Liver (tissue), 9 donors: ENCODE results near the gene GRID1. TPM values are rescaled to one million over a fixed set of nuclear protein-coding genes. Genes with fewer than 3 reads are reported as not detected.

Experiments used
- DNase-seq: peaks from one replicate; pipeline ENCODE4 v3.0.0-alpha.2; 2017; ENCODE audit warnings: low spot score
- H3K27ac ChIP-seq, 2 donors: one replicate each; pipeline ENCODE4 v1.7.0; 2013; ENCODE audit warnings: inconsistent platforms in 2 of 2, low read length in 2 of 2, control low read depth in 1 of 2, low read depth in 1 of 2, mild to moderate bottlenecking in 1 of 2
- H3K27me3 ChIP-seq, 4 donors: one replicate each; pipeline versions ENCODE4 v1.6.1 to v1.7.0; 2013; ENCODE audit warnings: low read length in 3 of 4, inconsistent platforms in 1 of 4, mild to moderate bottlenecking in 1 of 4, moderate library complexity in 1 of 4; ENCODE audit not compliant: control insufficient read depth in 4 of 4, insufficient read depth in 4 of 4
- H3K36me3 ChIP-seq, 4 donors: one replicate each; pipeline versions ENCODE4 v1.6.1 to v1.7.0; 2013; ENCODE audit warnings: low read length in 3 of 4, mild to moderate bottlenecking in 3 of 4, low read depth in 1 of 4, moderate library complexity in 1 of 4; ENCODE audit not compliant: control insufficient read depth in 4 of 4, insufficient read depth in 3 of 4
- H3K4me1 ChIP-seq, 4 donors: one replicate each; pipeline versions ENCODE4 v1.6.1 to v1.7.0; 2013; ENCODE audit warnings: low read length in 3 of 4, mild to moderate bottlenecking in 3 of 4, moderate library complexity in 1 of 4; ENCODE audit not compliant: control insufficient read depth in 4 of 4, insufficient read depth in 4 of 4
- H3K4me3 ChIP-seq, 3 donors: one replicate each; pipeline versions ENCODE4 v1.6.1 to v1.7.0; 2013; ENCODE audit warnings: low read length in 3 of 3, control low read depth in 1 of 3, low read depth in 1 of 3, mild to moderate bottlenecking in 1 of 3
- H3K9ac ChIP-seq, 2 donors: one replicate each; pipeline ENCODE4 v1.7.0; 2013; ENCODE audit warnings: low read length in 2 of 2, mild to moderate bottlenecking in 2 of 2, moderate library complexity in 2 of 2, control low read depth in 1 of 2, low read depth in 1 of 2
- H3K9me3 ChIP-seq, 4 donors: one replicate each; pipeline versions ENCODE4 v1.6.1 to v1.7.0; 2013; ENCODE audit warnings: low read length in 3 of 4; ENCODE audit not compliant: control insufficient read depth in 4 of 4
- ATF3 ChIP-seq: IDR thresholded peaks from 2 replicates; pipeline ENCODE4 v1.6.1; 2016; ENCODE audit warnings: antibody characterized with exemption
- CTCF ChIP-seq: fragments of 150-350 bp; IDR thresholded peaks from 2 replicates; pipeline ENCODE4 v1.5.1; 2017; ENCODE audit warnings: improper control_type of control experiment, low read depth, low read length; ENCODE audit not compliant: missing input control
- EGR1 ChIP-seq, 2 donors: IDR thresholded peaks; 2 replicates each; pipeline ENCODE4 v1.6.1; 2016 to 2018; ENCODE audit warnings: antibody characterized with exemption in 2 of 2, low read depth in 2 of 2
- FOXA1 ChIP-seq: IDR thresholded peaks from 2 replicates; pipeline ENCODE4 v1.6.1; 2016; ENCODE audit warnings: antibody characterized with exemption
- FOXA2 ChIP-seq: IDR thresholded peaks from 2 replicates; pipeline ENCODE4 v1.6.1; 2016; ENCODE audit warnings: antibody characterized with exemption
- GABPA ChIP-seq, 2 donors: IDR thresholded peaks in 1 of 2; conservative IDR thresholded peaks in 1 of 2; 2 replicates each; pipeline ENCODE4 v1.6.1; 2016; ENCODE audit warnings: antibody characterized with exemption in 2 of 2, mild to moderate bottlenecking in 1 of 2, moderate library complexity in 1 of 2
- HNF4A ChIP-seq, 2 donors: conservative IDR thresholded peaks; 2 replicates each; pipeline ENCODE4 v1.6.1; 2016; ENCODE audit warnings: antibody characterized with exemption in 2 of 2, mild to moderate bottlenecking in 2 of 2
- NR2F2 ChIP-seq: IDR thresholded peaks from 2 replicates; pipeline ENCODE4 v1.6.1; 2016; ENCODE audit warnings: antibody characterized with exemption
- RAD21 ChIP-seq, 2 donors: IDR thresholded peaks; 2 replicates each; pipeline ENCODE4 v1.6.1; 2016; ENCODE audit warnings: antibody characterized with exemption in 2 of 2, mild to moderate bottlenecking in 2 of 2
- YY1 ChIP-seq: IDR thresholded peaks from 2 replicates; pipeline ENCODE4 v1.6.1; 2016; ENCODE audit warnings: antibody characterized with exemption, mild to moderate bottlenecking
- ZBTB33 ChIP-seq: IDR thresholded peaks from 2 replicates; pipeline ENCODE4 v1.6.1; 2016; ENCODE audit warnings: antibody characterized with exemption
- WGBS: extraction: QIAGEN DNeasy Blood & Tissue Kit; methylation state at CpG from one replicate; pipeline ENCODE4 v1.1.7; 2013; 5-methylcytosine and 5-hydroxymethylcytosine counted together
- polyA plus RNA-seq, 2 donors: library from polyadenylated mRNA; stranded (reverse) in 1 of 2; unstranded in 1 of 2; fragments of 200-250 nt in 1 of 2; fragments of >200 nt in 1 of 2; fragmentation: Nextera tagmentation in 1 of 2; extraction: Ambion mirVana in 1 of 2; gene quantifications; one replicate each; pipeline versions ENCODE4 v1.2.1 to v1.2.3, GENCODE V29; 2013 to 2015
- total RNA-seq, 2 donors: library from RNA; depleted of rRNA; stranded (reverse); fragments of >200 nt; gene quantifications; one replicate each; pipeline ENCODE4 v1.2.3, GENCODE V29; 2014
- donor health status: healthy.
- donor health status: healthy.
- donor health status: healthy.
- donor health status: healthy.
- donor health status: healthy.

GRID1 gene
- total and polyA plus RNA-seq, 4 donors = 0.09 to 0.17 (median 0.14) TPM; not detected in 1

- DNase-seq = no peak
- Histone ChIP-seq H3K36me3 (no peaks in the 10 kb centered on the region), H3K4me1 (peaks cover 0 to 16% (median 11%) of the 10 kb centered on the region in 4 donors), H3K9me3 (no peaks in the 10 kb centered on the region), H3K9ac (no peak overlapping the region), H3K4me3 (no peak overlapping the region), H3K27ac (no peak overlapping the region), H3K27me3 (no peaks in the 10 kb centered on the region)
- WGBS = 91% methylated on average over 4 of the region's 4 CpGs
- TF ChIP-seq YY1 (no peak), GABPA (IDR thresholded peaks at IDR 0.05 in 1 of 2, conservative IDR thresholded peaks at IDR 0.05 in 1 of 2) (no peak), FOXA1 (no peak), ATF3 (no peak)
Observed at GRCh38 chr10:85788570-85788969, 578.0 kb downstream of the GRID1 start.

- H3K36me3 ChIP-seq = no peaks in the 10 kb centered on the region
- no peak for TF ChIP-seq HNF4A (conservative IDR thresholded peaks at IDR 0.05)
- no peak for TF ChIP-seq NR2F2
- no peak for TF ChIP-seq EGR1 (IDR thresholded peaks at IDR 0.05; ENCODE audit: low read depth in 2 of 2)
- TF ChIP-seq FOXA2 = no peak
- TF ChIP-seq ATF3 = no peak
- no peak for TF ChIP-seq GABPA (IDR thresholded peaks at IDR 0.05 in 1 of 2, conservative IDR thresholded peaks at IDR 0.05 in 1 of 2)
- no peak for TF ChIP-seq ZBTB33
- WGBS = 97% methylated on average over 3 of the region's 3 CpGs
Observed at GRCh38 chr10:85787881-85788280, 578.7 kb downstream of the GRID1 start.

GRCh38 chr10:85787393-85787792 lies 579.2 kb downstream of the GRID1 start:
- no peaks in the 10 kb centered on the region for H3K9me3 ChIP-seq
- H3K4me3 ChIP-seq = no peak overlapping the region
- DNase-seq = no peak
- no peaks in the 10 kb centered on the region for H3K27me3 ChIP-seq
- H3K9ac ChIP-seq = no peak overlapping the region
- TF ChIP-seq EGR1 (IDR thresholded peaks at IDR 0.05; ENCODE audit: low read depth in 2 of 2) = no peak
- no peak for TF ChIP-seq HNF4A (conservative IDR thresholded peaks at IDR 0.05)
- 90% methylated on average over 5 of the region's 5 CpGs for WGBS
- no peak overlapping the region for H3K27ac ChIP-seq
- H3K4me1 ChIP-seq = peaks cover 0 to 16% (median 11%) of the 10 kb centered on the region in 4 donors
- no peaks in the 10 kb centered on the region for H3K36me3 ChIP-seq

More at GRCh38 chr10:85787881-85788280, 578.7 kb downstream of the GRID1 start:
- no peak overlapping the region for H3K27ac ChIP-seq
- H3K9ac ChIP-seq = no peak overlapping the region
- DNase-seq = no peak
- no peaks in the 10 kb centered on the region for H3K9me3 ChIP-seq
- peaks cover 0 to 16% (median 11%) of the 10 kb centered on the region in 4 donors for H3K4me1 ChIP-seq
- H3K27me3 ChIP-seq = no peaks in the 10 kb centered on the region
- H3K4me3 ChIP-seq = no peak overlapping the region

- no peak overlapping the region for H3K4me3 ChIP-seq
- no peak overlapping the region for H3K9ac ChIP-seq
- TF ChIP-seq FOXA1 (no peak), EGR1 (IDR thresholded peaks at IDR 0.05; ENCODE audit: low read depth in 2 of 2) (no peak), CTCF (peak; percentile 53), ATF3 (no peak), FOXA2 (no peak), RAD21 (IDR thresholded peaks at IDR 0.05) (peak; percentile 73 to 78)
- H3K4me1 ChIP-seq = peaks cover 0 to 16% (median 11%) of the 10 kb centered on the region in 4 donors
- 39% methylated on average over 10 of the region's 10 CpGs for WGBS
- H3K36me3 ChIP-seq = no peaks in the 10 kb centered on the region
- no peak for DNase-seq
- H3K27me3 ChIP-seq = no peaks in the 10 kb centered on the region
- H3K27ac ChIP-seq = no peak overlapping the region
- H3K9me3 ChIP-seq = no peaks in the 10 kb centered on the region
Observed at GRCh38 chr10:85786401-85786899, 580.1 kb downstream of the GRID1 start.
